Peyer's patch (tissue), 4 donors: ENCODE results near the gene TOX2.

Experiments used
- POLR2A ChIP-seq, 2 donors: fragments of 450-650 bp; IDR thresholded peaks; one replicate each; pipeline ENCODE4 v1.5.1; 2017; ENCODE audit warnings: antibody characterized with exemption in 2 of 2, mild to moderate bottlenecking in 2 of 2, moderate library complexity in 2 of 2
- TF ChIP-seq, protein P1 (sequence below), 6 experiments: fragments of 450-650 bp in 4 of 6; fragments of 200-600 bp in 2 of 6; sonication (generic) in 1 of 6; IDR thresholded peaks; one replicate each; pipeline ENCODE4 v1.5.1; 2017 to 2019; ENCODE audit warnings: antibody characterized with exemption in 6 of 6, mild to moderate bottlenecking in 3 of 6, moderate library complexity in 1 of 6

DNA sequence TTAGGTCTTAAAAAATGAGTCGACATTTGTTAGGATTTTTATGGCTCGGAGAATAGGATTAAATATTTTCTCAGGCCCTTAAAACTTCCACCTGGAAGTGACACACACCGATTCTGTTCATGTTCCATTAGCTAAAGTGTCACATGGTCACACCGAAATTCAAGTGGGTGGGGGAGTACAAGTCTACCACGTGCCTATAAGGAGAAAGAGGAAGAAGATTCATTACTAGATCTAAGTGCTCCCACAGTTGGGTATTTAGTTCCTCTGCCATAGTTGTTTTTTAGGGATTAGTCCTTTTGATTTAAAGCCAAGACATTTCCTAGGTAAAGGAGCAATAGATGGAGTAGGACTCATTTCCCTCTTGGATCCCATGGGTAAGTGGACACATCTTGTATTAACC, 4.9 kb upstream of the TOX2 start:
- TF ChIP-seq, protein P1, sequence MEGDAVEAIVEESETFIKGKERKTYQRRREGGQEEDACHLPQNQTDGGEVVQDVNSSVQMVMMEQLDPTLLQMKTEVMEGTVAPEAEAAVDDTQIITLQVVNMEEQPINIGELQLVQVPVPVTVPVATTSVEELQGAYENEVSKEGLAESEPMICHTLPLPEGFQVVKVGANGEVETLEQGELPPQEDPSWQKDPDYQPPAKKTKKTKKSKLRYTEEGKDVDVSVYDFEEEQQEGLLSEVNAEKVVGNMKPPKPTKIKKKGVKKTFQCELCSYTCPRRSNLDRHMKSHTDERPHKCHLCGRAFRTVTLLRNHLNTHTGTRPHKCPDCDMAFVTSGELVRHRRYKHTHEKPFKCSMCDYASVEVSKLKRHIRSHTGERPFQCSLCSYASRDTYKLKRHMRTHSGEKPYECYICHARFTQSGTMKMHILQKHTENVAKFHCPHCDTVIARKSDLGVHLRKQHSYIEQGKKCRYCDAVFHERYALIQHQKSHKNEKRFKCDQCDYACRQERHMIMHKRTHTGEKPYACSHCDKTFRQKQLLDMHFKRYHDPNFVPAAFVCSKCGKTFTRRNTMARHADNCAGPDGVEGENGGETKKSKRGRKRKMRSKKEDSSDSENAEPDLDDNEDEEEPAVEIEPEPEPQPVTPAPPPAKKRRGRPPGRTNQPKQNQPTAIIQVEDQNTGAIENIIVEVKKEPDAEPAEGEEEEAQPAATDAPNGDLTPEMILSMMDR (IDR thresholded peaks at IDR 0.05) = no peak
- TF ChIP-seq POLR2A (IDR thresholded peaks at IDR 0.05) = no peak
